Measurements from ENCODE around the gene CDK8. TPM values are rescaled to one million over a fixed set of nuclear protein-coding genes. Genes with fewer than 3 reads are reported as not detected.

Gene CDK8
- total RNA-seq, 3 donors from 2014 or later: 13.3 to 15.4 (median 13.8) TPM

DNA sequence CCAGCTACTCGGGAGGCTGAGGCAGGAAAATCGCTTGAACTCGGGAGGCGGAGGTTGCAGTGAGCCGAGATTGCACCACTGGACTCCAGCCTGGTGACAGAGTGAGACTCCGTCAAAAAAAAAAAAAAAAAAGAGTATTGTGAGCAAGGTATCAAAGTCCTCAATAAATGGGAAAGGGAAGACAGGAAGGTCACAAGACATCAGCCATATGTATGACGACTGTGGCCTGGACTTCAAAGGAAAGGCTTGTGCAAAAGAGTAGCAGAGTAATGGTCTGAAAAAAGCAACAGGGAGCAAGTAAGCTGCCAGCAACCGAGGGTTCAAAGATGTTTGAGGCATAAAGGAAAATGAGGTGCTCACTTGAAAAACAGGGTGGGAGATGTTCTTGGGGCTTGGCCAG is 187.5 kb downstream of the CDK8 start:
- TF ChIP-seq POLR2A (IDR thresholded peaks at IDR 0.05): no peak
- TF ChIP-seq, protein P1, sequence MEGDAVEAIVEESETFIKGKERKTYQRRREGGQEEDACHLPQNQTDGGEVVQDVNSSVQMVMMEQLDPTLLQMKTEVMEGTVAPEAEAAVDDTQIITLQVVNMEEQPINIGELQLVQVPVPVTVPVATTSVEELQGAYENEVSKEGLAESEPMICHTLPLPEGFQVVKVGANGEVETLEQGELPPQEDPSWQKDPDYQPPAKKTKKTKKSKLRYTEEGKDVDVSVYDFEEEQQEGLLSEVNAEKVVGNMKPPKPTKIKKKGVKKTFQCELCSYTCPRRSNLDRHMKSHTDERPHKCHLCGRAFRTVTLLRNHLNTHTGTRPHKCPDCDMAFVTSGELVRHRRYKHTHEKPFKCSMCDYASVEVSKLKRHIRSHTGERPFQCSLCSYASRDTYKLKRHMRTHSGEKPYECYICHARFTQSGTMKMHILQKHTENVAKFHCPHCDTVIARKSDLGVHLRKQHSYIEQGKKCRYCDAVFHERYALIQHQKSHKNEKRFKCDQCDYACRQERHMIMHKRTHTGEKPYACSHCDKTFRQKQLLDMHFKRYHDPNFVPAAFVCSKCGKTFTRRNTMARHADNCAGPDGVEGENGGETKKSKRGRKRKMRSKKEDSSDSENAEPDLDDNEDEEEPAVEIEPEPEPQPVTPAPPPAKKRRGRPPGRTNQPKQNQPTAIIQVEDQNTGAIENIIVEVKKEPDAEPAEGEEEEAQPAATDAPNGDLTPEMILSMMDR (IDR thresholded peaks at IDR 0.05): no peak
- TF ChIP-seq POLR2AphosphoS5 (IDR thresholded peaks at IDR 0.05): no peak
- H3K36me3 ChIP-seq: no peaks in the 10 kb centered on the region
- no peak for DNase-seq (ENCODE audit: low spot score in 2 of 2)
- no peaks in the 10 kb centered on the region for H3K4me1 ChIP-seq
- H3K9me3 ChIP-seq: peaks cover 11 to 19% of the 10 kb centered on the region in 2 donors
- intact Hi-C loops (cut with DNase I; ENCODE audit: low total_unique reads): no loop called here
- H3K4me3 ChIP-seq: no peak overlapping the region
- H3K27me3 ChIP-seq: no peaks in the 10 kb centered on the region
- no peak overlapping the region for H3K27ac ChIP-seq

DNA sequence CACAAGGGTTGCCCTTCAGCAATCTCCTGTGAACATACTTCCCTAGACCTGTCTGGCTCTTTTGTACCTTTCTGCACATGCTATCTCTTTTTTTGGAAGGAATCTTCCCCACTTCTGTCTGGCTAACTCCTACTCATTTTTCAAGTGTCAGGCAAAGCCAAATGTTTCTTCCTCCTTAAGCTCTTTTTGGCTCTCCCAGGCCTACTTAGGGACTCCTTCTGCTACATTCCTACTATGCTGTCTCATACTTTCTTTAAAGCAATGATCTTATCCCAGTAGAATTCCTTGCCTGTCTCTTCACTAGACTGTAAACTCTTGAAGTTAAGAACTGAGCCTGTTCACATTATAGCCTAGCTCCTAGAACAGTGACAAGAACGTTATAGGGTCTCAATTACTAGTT is 188.6 kb downstream of the CDK8 start:
- Histone ChIP-seq H3K27ac (no peak overlapping the region), H3K4me3 (no peak overlapping the region), H3K4me1 (no peaks in the 10 kb centered on the region), H3K36me3 (no peaks in the 10 kb centered on the region), H3K9me3 (peaks cover 1 to 8% of the 10 kb centered on the region in 2 donors), H3K27me3 (no peaks in the 10 kb centered on the region)
- no peak for DNase-seq (ENCODE audit: low spot score in 2 of 2)
- intact Hi-C loops (cut with DNase I; ENCODE audit: low total_unique reads): no loop called here
- TF ChIP-seq, protein P1 (IDR thresholded peaks at IDR 0.05): no peak
- TF ChIP-seq POLR2AphosphoS5 (IDR thresholded peaks at IDR 0.05) (no peak), POLR2A (IDR thresholded peaks at IDR 0.05) (no peak)

DNA sequence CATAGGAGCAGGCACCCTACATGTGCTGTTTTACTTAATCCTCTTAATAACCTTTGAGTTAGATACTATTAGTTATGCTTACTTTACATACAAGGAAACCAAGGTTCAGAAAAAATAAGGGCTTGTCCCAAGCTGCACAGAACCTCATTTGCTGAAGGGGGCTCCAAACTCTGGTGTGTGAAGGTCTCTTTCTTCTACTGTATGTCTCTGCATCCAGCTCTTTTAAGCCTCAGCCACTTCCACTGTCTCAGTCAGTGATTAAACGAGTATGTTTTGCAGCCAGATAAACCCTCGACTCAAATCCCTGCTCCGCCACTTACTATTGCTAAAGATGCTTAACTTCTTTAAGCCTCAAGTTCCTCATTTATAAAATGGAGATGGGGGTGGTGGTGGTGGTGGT is 191.2 kb downstream of the CDK8 start:
- H3K27me3 ChIP-seq: no peaks in the 10 kb centered on the region
- no peaks in the 10 kb centered on the region for H3K4me1 ChIP-seq
- no peak overlapping the region for H3K27ac ChIP-seq
- intact Hi-C loops (cut with DNase I; ENCODE audit: low total_unique reads): no loop called here
- DNase-seq (ENCODE audit: low spot score in 2 of 2): no peak
- no peak overlapping the region for H3K4me3 ChIP-seq
- no peak for TF ChIP-seq POLR2AphosphoS5 (IDR thresholded peaks at IDR 0.05)
- TF ChIP-seq, protein P1 (IDR thresholded peaks at IDR 0.05): no peak
- TF ChIP-seq POLR2A (IDR thresholded peaks at IDR 0.05): no peak
- H3K9me3 ChIP-seq: peaks cover 0 to 2% of the 10 kb centered on the region in 2 donors
- no peaks in the 10 kb centered on the region for H3K36me3 ChIP-seq

DNA sequence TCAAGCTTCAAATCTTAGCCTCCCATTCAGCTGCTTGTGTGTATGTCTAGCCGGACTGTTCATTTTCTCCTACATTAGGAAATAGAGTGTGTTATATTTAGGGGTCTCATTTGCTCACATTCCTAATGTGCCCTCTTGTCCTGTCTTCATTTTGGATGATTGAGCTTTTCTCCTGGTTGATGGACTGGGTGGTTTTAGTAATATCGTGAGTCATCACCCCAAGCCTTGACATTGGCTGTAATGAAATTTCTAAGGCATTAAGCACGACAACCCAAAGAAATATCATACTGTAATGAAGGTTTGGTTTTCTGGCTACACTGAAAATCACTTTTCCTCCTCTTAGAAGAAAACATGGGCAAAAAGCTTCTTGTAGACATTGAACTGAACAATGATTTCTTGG is 192.8 kb downstream of the CDK8 start:
- no peak overlapping the region for H3K27ac ChIP-seq
- intact Hi-C loops (cut with DNase I; ENCODE audit: low total_unique reads): no loop called here
- TF ChIP-seq, protein P1 (IDR thresholded peaks at IDR 0.05): no peak
- no peak for TF ChIP-seq POLR2A (IDR thresholded peaks at IDR 0.05)
- TF ChIP-seq POLR2AphosphoS5 (IDR thresholded peaks at IDR 0.05): no peak
- H3K4me1 ChIP-seq: no peaks in the 10 kb centered on the region
- no peaks in the 10 kb centered on the region for H3K36me3 ChIP-seq
- H3K27me3 ChIP-seq: no peaks in the 10 kb centered on the region
- no peak overlapping the region for H3K4me3 ChIP-seq
- peaks cover 0 to 14% of the 10 kb centered on the region in 2 donors for H3K9me3 ChIP-seq
- no peak for DNase-seq (ENCODE audit: low spot score in 2 of 2)

DNA sequence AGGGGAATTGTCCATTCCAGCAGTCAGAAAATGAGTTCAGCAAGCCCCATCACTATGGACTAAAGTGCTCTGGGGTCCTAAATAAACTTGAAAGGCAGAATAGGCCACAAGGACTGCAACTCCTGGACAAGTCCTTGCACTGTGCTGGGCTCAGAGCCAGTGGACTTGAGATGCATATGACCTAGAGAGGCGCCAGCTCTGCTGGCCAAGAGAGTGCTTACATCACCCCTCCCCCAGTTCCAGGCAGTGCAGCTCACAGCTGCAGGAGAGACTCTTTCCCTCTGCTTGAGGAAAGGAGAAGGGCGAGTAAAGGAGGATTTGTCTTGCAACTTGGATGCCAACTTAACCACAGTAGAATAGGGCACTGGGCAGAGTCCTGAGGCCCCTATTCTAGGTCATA is 194.1 kb downstream of the CDK8 start:
- H3K36me3 ChIP-seq: no peaks in the 10 kb centered on the region
- H3K4me3 ChIP-seq: no peak overlapping the region
- TF ChIP-seq POLR2A (IDR thresholded peaks at IDR 0.05) (no peak), POLR2AphosphoS5 (IDR thresholded peaks at IDR 0.05) (no peak)
- TF ChIP-seq, protein P1 (IDR thresholded peaks at IDR 0.05): no peak
- no peak overlapping the region for H3K27ac ChIP-seq
- intact Hi-C loops (cut with DNase I; ENCODE audit: low total_unique reads): no loop called here
- H3K9me3 ChIP-seq: peaks cover 0 to 14% of the 10 kb centered on the region in 2 donors
- DNase-seq (ENCODE audit: low spot score in 2 of 2): no peak
- H3K4me1 ChIP-seq: no peaks in the 10 kb centered on the region
- no peaks in the 10 kb centered on the region for H3K27me3 ChIP-seq
